Measurements from ENCODE around the gene FGFRL1.
"Not testable (repeated sequence)": the region's sequence is repeated elsewhere in the genome, so short reads cannot be mapped to it uniquely, and the experiment has no call there.

The FGFRL1 gene

DNA sequence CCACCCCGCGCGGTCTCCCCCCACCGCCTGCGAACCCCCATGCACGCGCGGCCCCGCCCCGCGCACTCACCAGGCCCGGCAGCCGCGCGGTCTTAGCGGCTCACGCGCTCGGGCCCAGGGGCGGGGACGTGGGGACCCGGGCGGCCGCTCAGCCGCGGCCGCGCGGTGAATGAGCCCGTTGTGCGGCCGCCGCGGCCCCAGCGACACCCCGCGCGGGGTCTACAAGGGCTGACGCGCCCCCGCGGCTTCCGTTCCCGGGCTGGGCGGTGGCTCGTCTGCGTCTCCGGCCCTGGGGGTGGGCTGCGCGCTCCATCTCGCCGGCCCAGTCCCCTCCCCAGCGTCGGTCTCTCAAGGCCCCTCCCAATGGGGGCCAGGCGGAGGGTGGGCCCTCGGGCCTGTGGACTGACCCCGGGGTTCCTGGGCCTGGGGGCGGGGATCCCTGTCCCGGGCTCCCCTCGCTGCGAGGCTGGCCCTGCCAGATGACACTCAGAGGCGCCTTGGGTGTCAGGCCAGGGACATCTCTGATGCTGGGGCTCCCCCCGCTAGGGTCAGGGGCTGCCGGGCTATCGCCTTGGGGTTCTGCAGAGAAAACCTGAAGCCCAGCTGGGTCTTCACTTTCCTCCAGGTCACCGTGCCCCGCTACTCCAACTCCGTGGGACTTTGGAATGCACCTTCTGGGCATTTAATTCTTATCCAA lies 13.9 kb upstream of the FGFRL1 start:
- in situ Hi-C loops (cut with HindIII; ENCODE audit: low pct_ligation_motif_present, low sequenced_read_pairs), result no loop called here
- TF ChIP-seq, protein P1, sequence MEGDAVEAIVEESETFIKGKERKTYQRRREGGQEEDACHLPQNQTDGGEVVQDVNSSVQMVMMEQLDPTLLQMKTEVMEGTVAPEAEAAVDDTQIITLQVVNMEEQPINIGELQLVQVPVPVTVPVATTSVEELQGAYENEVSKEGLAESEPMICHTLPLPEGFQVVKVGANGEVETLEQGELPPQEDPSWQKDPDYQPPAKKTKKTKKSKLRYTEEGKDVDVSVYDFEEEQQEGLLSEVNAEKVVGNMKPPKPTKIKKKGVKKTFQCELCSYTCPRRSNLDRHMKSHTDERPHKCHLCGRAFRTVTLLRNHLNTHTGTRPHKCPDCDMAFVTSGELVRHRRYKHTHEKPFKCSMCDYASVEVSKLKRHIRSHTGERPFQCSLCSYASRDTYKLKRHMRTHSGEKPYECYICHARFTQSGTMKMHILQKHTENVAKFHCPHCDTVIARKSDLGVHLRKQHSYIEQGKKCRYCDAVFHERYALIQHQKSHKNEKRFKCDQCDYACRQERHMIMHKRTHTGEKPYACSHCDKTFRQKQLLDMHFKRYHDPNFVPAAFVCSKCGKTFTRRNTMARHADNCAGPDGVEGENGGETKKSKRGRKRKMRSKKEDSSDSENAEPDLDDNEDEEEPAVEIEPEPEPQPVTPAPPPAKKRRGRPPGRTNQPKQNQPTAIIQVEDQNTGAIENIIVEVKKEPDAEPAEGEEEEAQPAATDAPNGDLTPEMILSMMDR (IDR thresholded peaks at IDR 0.05; ENCODE audit: low read depth, low read length, missing control alignments), result no peak
- DNase-seq, result no peak
- H3K27me3 ChIP-seq (replicated peaks), result peaks cover 49% of the 10 kb centered on the region
- H3K36me3 ChIP-seq (replicated peaks), result no peaks in the 10 kb centered on the region
- H3K4me3 ChIP-seq (ENCODE audit: low read depth, low read length), result no peak overlapping the region
- no peak overlapping the region for H3K27ac ChIP-seq

DNA sequence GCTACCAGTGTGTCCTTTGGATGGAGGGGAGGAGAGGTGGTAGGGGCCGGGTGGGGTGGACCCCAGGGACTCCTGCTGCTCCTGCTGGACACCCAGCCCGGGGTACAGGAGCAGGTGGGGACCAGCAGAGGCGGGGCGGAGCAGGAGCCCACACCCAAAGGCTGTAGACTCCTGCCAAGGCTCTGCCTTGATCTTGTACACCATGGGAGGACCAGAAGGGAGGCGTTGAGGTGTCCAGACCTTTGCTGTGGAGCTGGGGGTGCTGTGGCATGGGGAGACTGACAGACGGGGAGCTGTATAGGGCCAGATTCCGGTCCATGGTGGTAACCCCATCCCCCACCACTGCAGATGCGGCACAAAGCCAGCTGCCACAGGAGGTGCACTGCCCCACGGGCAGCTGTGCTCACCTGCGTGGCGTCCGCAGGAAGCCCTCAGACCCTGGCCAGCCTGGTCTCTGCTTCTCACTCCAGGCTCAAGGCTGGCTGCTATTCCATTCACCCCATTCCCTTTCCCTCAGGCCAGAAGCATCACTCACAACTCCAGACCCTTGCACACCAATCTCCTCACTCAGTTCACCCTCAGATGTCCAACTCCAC lies 13.2 kb upstream of the FGFRL1 start:
- Histone ChIP-seq H3K4me3 (ENCODE audit: low read depth, low read length) (no peak overlapping the region), H3K36me3 (replicated peaks) (no peaks in the 10 kb centered on the region), H3K27me3 (replicated peaks) (peaks cover 54% of the 10 kb centered on the region), H3K27ac (no peak overlapping the region)
- in situ Hi-C loops (cut with HindIII; ENCODE audit: low pct_ligation_motif_present, low sequenced_read_pairs), result no loop called here
- TF ChIP-seq, protein P1 (IDR thresholded peaks at IDR 0.05; ENCODE audit: low read depth, low read length, missing control alignments), result no peak
- DNase-seq, result no peak

DNA sequence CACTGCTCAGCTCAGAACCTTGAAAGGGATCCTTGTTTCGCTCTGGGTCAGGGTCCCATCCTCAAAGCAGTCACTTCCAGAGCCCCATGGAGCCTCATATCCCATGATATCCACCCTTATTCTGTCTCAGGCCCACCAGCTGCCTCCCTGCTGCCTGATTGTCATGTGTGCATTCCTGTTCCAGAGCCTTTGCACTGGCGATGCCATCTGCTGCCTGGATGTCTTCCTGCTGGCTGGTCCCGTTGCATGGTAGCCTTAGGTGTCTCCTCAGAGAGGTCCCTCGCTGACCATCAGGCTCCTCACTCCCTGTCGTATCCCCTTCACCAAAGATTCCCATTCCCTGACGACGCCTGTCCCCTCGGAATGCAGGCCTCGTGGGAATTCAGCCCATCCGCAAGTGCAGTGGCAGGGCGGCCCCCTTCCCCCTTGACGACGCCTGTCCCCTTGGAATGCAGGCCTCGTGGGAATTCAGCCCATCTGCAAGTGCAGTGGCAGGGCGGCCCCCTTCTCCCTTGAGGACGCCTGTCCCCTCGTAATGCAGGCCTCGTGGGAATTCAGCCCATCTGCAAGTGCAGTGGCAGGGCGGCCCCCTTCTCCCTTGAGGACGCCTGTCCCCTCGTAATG lies 12.1 kb upstream of the FGFRL1 start:
- in situ Hi-C loops (cut with HindIII; ENCODE audit: low pct_ligation_motif_present, low sequenced_read_pairs); H3K4me3 ChIP-seq (ENCODE audit: low read depth, low read length); H3K36me3 ChIP-seq (replicated peaks); H3K27ac ChIP-seq; DNase-seq: not testable (repeated sequence)
- peaks cover 65% of the 10 kb centered on the region for H3K27me3 ChIP-seq (replicated peaks)

GRCh38 chr4:999882-1000425 lies 11.5 kb upstream of the FGFRL1 start:
- Histone ChIP-seq H3K4me3 (ENCODE audit: low read depth, low read length) (no peak overlapping the region), H3K27ac (no peak overlapping the region), H3K27me3 (replicated peaks) (peaks cover 71% of the 10 kb centered on the region), H3K36me3 (replicated peaks) (no peaks in the 10 kb centered on the region)
- TF ChIP-seq, protein P1 (IDR thresholded peaks at IDR 0.05; ENCODE audit: low read depth, low read length, missing control alignments), result no peak
- in situ Hi-C loops (cut with HindIII; ENCODE audit: low pct_ligation_motif_present, low sequenced_read_pairs), result no loop called here
- DNase-seq, result no peak

DNA sequence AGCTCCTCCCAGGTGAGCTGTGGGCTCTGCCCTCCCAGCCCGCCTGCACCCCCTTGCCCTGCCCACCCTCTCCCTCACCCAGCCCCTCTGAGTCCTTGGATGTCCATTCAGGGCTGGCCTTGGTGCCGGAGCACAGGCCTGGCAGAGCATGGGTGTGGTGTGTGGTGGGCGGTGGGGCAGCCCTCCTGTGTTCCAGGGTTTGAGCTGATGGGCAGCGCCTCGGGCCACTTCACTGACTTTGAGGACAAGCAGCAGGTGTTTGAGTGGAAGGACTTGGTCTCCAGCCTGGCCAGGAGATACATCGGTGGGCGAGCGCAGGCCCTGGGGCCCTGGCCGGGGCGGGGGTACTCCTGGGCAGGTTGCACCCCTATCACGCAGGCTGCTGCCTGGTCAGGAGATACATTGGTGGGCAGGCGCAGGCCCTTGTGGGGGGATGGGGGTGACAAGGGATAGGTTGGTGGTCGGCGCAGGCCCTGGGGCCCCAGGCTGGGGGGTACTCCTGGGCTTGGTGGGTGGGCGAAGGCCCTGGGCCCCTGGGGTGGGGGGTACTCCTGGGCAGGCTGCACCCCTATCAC lies 10.7 kb upstream of the FGFRL1 start:
- no peak for DNase-seq
- no peak overlapping the region for H3K4me3 ChIP-seq (ENCODE audit: low read depth, low read length)
- in situ Hi-C loops (cut with HindIII; ENCODE audit: low pct_ligation_motif_present, low sequenced_read_pairs), result no loop called here
- TF ChIP-seq, protein P1 (IDR thresholded peaks at IDR 0.05; ENCODE audit: low read depth, low read length, missing control alignments), result no peak
- no peaks in the 10 kb centered on the region for H3K36me3 ChIP-seq (replicated peaks)
- H3K27ac ChIP-seq, result no peak overlapping the region
- H3K27me3 ChIP-seq (replicated peaks), result peaks cover 69% of the 10 kb centered on the region

GRCh38 chr4:1001561-1002130 lies 9.8 kb upstream of the FGFRL1 start:
- no peaks in the 10 kb centered on the region for H3K36me3 ChIP-seq (replicated peaks)
- TF ChIP-seq, protein P1 (IDR thresholded peaks at IDR 0.05; ENCODE audit: low read depth, low read length, missing control alignments), result no peak
- DNase-seq, result no peak
- peaks cover 61% of the 10 kb centered on the region for H3K27me3 ChIP-seq (replicated peaks)
- no peak overlapping the region for H3K27ac ChIP-seq
- in situ Hi-C loops (cut with HindIII; ENCODE audit: low pct_ligation_motif_present, low sequenced_read_pairs), result no loop called here
- no peak overlapping the region for H3K4me3 ChIP-seq (ENCODE audit: low read depth, low read length)

Measured in brain microvascular endothelial cell (primary cell).